Adrenal gland (tissue), 5 donors: ENCODE measurements around the gene FZR1.

Experiments used
- POLR2A ChIP-seq, 2 donors: fragments of 450-650 bp; IDR thresholded peaks; one replicate each; pipeline ENCODE4 v1.6.1; 2017; ENCODE audit warnings: antibody characterized with exemption in 2 of 2, mild to moderate bottlenecking in 2 of 2, moderate library complexity in 1 of 2
- TF ChIP-seq, protein P1 (sequence below), 6 experiments: fragments of 450-650 bp in 4 of 6; fragments of 200-600 bp in 2 of 6; sonication (generic) in 1 of 6; IDR thresholded peaks; 1 replicate in 5 of 6; 2 replicates in 1 of 6; pipeline versions ENCODE4 v1.5.1 to v1.8.0; 2016 to 2021; ENCODE audit warnings: antibody characterized with exemption in 6 of 6, mild to moderate bottlenecking in 2 of 6, moderate library complexity in 1 of 6
- donor health status: DM: no; HTN: no; CAD: no.

DNA sequence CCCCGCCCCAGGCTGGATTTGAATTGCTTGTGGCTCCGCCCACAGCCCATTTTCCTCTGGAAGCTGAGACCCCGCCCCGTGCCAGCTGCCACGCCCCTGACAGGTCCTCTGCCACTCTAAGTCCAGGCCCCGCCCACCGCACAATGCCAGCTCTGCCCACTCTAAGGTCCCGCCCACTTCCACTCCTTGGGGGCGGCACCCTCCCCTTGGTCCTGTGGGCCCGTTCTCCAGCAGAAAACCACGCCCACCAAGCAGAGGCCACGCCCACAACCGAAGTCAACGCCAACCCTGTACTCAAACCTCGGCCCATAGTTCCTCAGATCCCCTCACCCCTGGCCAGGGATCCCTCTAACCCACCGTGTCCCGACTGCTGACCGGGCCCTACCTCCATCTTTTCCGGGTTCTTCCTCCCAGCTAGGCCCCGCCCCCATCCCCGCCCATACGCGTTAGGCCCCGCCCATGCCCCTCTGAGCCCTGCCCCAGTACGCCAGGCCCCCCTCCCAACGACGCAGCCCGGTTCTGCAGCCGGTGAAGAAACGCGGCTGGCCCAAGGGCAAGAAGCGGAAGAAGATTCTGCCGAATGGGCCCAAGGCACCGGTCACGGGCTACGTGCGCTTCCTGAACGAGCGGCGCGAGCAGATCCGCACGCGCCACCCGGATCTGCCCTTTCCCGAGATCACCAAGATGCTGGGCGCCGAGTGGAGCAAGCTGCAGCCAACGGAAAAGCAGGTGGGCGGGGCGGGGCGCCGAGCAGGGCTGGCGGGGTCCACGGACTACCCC lies 67.9 kb downstream of the FZR1 start:
- TF ChIP-seq POLR2A (IDR thresholded peaks at IDR 0.05) = no peak
- TF ChIP-seq, protein P1, sequence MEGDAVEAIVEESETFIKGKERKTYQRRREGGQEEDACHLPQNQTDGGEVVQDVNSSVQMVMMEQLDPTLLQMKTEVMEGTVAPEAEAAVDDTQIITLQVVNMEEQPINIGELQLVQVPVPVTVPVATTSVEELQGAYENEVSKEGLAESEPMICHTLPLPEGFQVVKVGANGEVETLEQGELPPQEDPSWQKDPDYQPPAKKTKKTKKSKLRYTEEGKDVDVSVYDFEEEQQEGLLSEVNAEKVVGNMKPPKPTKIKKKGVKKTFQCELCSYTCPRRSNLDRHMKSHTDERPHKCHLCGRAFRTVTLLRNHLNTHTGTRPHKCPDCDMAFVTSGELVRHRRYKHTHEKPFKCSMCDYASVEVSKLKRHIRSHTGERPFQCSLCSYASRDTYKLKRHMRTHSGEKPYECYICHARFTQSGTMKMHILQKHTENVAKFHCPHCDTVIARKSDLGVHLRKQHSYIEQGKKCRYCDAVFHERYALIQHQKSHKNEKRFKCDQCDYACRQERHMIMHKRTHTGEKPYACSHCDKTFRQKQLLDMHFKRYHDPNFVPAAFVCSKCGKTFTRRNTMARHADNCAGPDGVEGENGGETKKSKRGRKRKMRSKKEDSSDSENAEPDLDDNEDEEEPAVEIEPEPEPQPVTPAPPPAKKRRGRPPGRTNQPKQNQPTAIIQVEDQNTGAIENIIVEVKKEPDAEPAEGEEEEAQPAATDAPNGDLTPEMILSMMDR (IDR thresholded peaks at IDR 0.05) = no peak
